ENCODE data around the gene CXCL16.

DNA sequence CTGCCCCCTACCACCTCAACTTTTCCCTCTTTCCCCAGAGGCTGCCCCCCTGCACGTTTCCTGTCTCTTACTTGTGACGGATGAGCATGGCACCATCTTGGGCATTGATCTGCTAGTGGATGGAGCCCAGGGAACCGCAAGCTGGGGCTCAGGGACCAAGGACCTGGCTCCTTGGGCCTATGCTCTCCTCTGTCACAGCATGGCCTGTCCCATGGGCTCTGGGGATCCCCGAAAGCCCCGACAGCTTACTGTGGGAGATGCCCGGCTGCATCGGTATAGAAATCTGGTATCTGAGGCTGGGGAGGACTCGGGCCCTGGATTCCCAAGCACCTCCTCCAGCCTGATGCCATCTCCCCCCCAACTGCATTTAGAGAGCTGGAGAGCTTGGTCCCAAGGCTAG lies 1.8 kb upstream of the CXCL16 start:
- no peak for TF ChIP-seq EGR1 (IDR thresholded peaks at IDR 0.05)
- no peak for TF ChIP-seq CREB1 (IDR thresholded peaks at IDR 0.05; ENCODE audit: low read depth)
- no peak for TF ChIP-seq TAF1 (IDR thresholded peaks at IDR 0.05; ENCODE audit: low read depth)
